Astrocyte (in vitro differentiated cells and primary cell): ENCODE data around the gene CDH23.

ENCODE experiments used
- CTCF ChIP-seq: IDR thresholded peaks from 2 replicates; pipeline ENCODE4 v1.5.1; 2011; ENCODE audit warnings: low read depth, mild to moderate bottlenecking, inconsistent platforms, low read length, moderate library complexity; ENCODE audit not compliant: insufficient read depth
- EZH2 ChIP-seq: IDR thresholded peaks from 2 replicates; pipeline ENCODE4 v1.6.1; 2012; ENCODE audit warnings: mild to moderate bottlenecking, low read length, inconsistent platforms; ENCODE audit not compliant: insufficient read depth

GRCh38 chr10:71650397-71650796 is 253.7 kb downstream of the CDH23 start:
- TF ChIP-seq CTCF, result no peak
- no peak for TF ChIP-seq EZH2
